HG03460 (cell line): Measurements from ENCODE around the gene PARP16.

Source experiments
- ATAC-seq: cut with Tn5 transposase; IDR thresholded peaks from one replicate; pipeline ENCODE4 v1.9.1; 2021; ENCODE audit not compliant: unreplicated experiment

The PARP16 gene

GRCh38 chr15:65312400-65312916, 25.8 kb upstream of the PARP16 start:
- no peak for ATAC-seq

GRCh38 chr15:65311760-65312159, 25.1 kb upstream of the PARP16 start:
- no peak for ATAC-seq

- no peak for ATAC-seq
Measured at GRCh38 chr15:65310431-65311137, 23.9 kb upstream of the PARP16 start.

- no peak for ATAC-seq
Measured at GRCh38 chr15:65309882-65310418, 23.3 kb upstream of the PARP16 start.

GRCh38 chr15:65307978-65308377, 21.3 kb upstream of the PARP16 start:
- no peak for ATAC-seq

GRCh38 chr15:65306551-65306950, 19.9 kb upstream of the PARP16 start:
- ATAC-seq, result no peak

GRCh38 chr15:65305776-65306175, 19.1 kb upstream of the PARP16 start:
- ATAC-seq, result no peak

- ATAC-seq, result no peak
Measured at GRCh38 chr15:65305150-65305758, 18.6 kb upstream of the PARP16 start.

- peak; percentile 52 for ATAC-seq
Measured at GRCh38 chr15:65304381-65305149, 17.9 kb upstream of the PARP16 start, which contains the start of gene RNU5B-1. Gene RNU5B-1 (plus strand): TSS chr15:65304677.

GRCh38 chr15:65303687-65304380, 17.2 kb upstream of the PARP16 start:
- ATAC-seq, result peak; percentile 7

- no peak for ATAC-seq
Measured at GRCh38 chr15:65302061-65302460, 15.4 kb upstream of the PARP16 start.

- ATAC-seq, result no peak
Measured at GRCh38 chr15:65300924-65301441, 14.3 kb upstream of the PARP16 start.

- ATAC-seq, result no peak
Measured at GRCh38 chr15:65298731-65299130, 12.0 kb upstream of the PARP16 start.

GRCh38 chr15:65292938-65293518, 6.3 kb upstream of the PARP16 start:
- no peak for ATAC-seq

- ATAC-seq, result no peak
Measured at GRCh38 chr15:65290228-65290627, 3.5 kb upstream of the PARP16 start.

GRCh38 chr15:65289261-65289854, 2.7 kb upstream of the PARP16 start:
- ATAC-seq, result no peak

GRCh38 chr15:65287520-65287855, 805 bp upstream of the PARP16 start:
- no peak for ATAC-seq

- ATAC-seq, result peak; percentile 35
Measured at GRCh38 chr15:65286069-65286703, 497 bp downstream of the PARP16 start.

GRCh38 chr15:65285291-65286068, 1.2 kb downstream of the PARP16 start:
- no peak for ATAC-seq
